H1 (cell line): ENCODE data around the gene GJA10.

Experiments used
- CEBPB ChIP-seq: IDR thresholded peaks from 2 replicates; pipeline ENCODE4 v1.6.1; 2012; ENCODE audit warnings: low read depth, low read length
- CHD1 ChIP-seq: IDR thresholded peaks from 2 replicates; pipeline ENCODE4 v1.6.1; 2012; ENCODE audit warnings: low read depth, low read length, improper control_type of control experiment
- CTCF ChIP-seq, 3 experiments: IDR thresholded peaks; 1 replicate in 2 of 3; 2 replicates in 1 of 3; pipeline versions ENCODE4 v1.5.1 to v1.6.1; 2011; ENCODE audit warnings: low read length in 3 of 3, mild to moderate bottlenecking in 3 of 3, inconsistent platforms in 2 of 3, low read depth in 1 of 3, moderate library complexity in 1 of 3; ENCODE audit not compliant: insufficient read depth in 1 of 3; ENCODE audit errors: control extremely low read depth in 1 of 3
- E2F6 ChIP-seq: IDR thresholded peaks from 2 replicates; pipeline ENCODE4 v1.6.1; 2012; ENCODE audit warnings: inconsistent platforms
- EZH2 ChIP-seq: fragments of 200-600 bp; sonication (generic); IDR thresholded peaks from 2 replicates; pipeline ENCODE4 v1.7.1; 2012; ENCODE audit warnings: low read depth, mild to moderate bottlenecking, moderate library complexity, low read length, inconsistent platforms; ENCODE audit not compliant: severe bottlenecking
- GTF2F1 ChIP-seq: IDR thresholded peaks from 2 replicates; pipeline ENCODE4 v1.6.1; 2012; ENCODE audit warnings: low read depth, low read length, improper control_type of control experiment, borderline replicate concordance
- JUN ChIP-seq: IDR thresholded peaks from 2 replicates; pipeline ENCODE4 v1.6.1; 2011; ENCODE audit warnings: low read depth, mild to moderate bottlenecking, improper control_type of control experiment, low read length
- NRF1 ChIP-seq: IDR thresholded peaks from 2 replicates; pipeline ENCODE4 v1.6.1; 2011; ENCODE audit warnings: mild to moderate bottlenecking, low read depth, low read length, improper control_type of control experiment
- POLR2A ChIP-seq, 2 experiments: IDR thresholded peaks; 1 replicate in 1 of 2; 2 replicates in 1 of 2; pipeline ENCODE4 v1.6.1; 2011; ENCODE audit warnings: low read depth in 2 of 2, low read length in 2 of 2, mild to moderate bottlenecking in 2 of 2; ENCODE audit errors: control extremely low read depth in 1 of 2
- POLR2AphosphoS5 ChIP-seq: IDR thresholded peaks from 2 replicates; pipeline ENCODE4 v1.6.1; 2011; ENCODE audit warnings: low read depth, low read length
- TAF1 ChIP-seq: IDR thresholded peaks from 2 replicates; pipeline ENCODE4 v1.6.1; 2011; ENCODE audit warnings: mild to moderate bottlenecking, low read depth, low read length
- TF ChIP-seq, protein P1 (sequence below): IDR thresholded peaks from 2 replicates; pipeline ENCODE4 v1.6.1; 2011; ENCODE audit warnings: low read depth, mild to moderate bottlenecking, low read length; ENCODE audit not compliant: insufficient read depth
- TF ChIP-seq, protein P2 (sequence below): IDR thresholded peaks from 2 replicates; pipeline ENCODE4 v1.6.1; 2012; ENCODE audit warnings: inconsistent platforms

- TF ChIP-seq POLR2A (IDR thresholded peaks at IDR 0.05; ENCODE audit: control extremely low read depth in 1 of 2, low read depth in 2 of 2, low read length in 2 of 2) (no peak), NRF1 (no peak), EZH2 (no peak), CTCF (IDR thresholded peaks at IDR 0.05; ENCODE audit: control extremely low read depth in 1 of 3, insufficient read depth in 1 of 3, low read depth in 1 of 3, low read length in 3 of 3) (peak in 2 of 3 experiments; percentile 31 to 40; a peak in 2 of 4 replicates), JUN (no peak), E2F6 (no peak), CEBPB (no peak), GTF2F1 (no peak), CHD1 (no peak), POLR2AphosphoS5 (no peak), TAF1 (no peak)
- TF ChIP-seq, protein P1, sequence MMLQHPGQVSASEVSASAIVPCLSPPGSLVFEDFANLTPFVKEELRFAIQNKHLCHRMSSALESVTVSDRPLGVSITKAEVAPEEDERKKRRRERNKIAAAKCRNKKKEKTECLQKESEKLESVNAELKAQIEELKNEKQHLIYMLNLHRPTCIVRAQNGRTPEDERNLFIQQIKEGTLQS: no peak
- TF ChIP-seq, protein P2, sequence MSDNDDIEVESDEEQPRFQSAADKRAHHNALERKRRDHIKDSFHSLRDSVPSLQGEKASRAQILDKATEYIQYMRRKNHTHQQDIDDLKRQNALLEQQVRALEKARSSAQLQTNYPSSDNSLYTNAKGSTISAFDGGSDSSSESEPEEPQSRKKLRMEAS: no peak
Observed at GRCh38 chr6:89944826-89945407, 50.6 kb downstream of the GJA10 start.
